IMR-90 (cell line): ENCODE measurements around the gene GJC2. TPM values are rescaled to one million over a fixed set of nuclear protein-coding genes. Genes with fewer than 3 reads are reported as not detected.

Experiments used
- ATAC-seq: fragments of 200-7000 bp; cut with Tn5 transposase; 2 replicates; pipeline ENCODE4 v1.9.1; 2020; ENCODE audit warnings: low read depth, mild to moderate bottlenecking, moderate library complexity
- BruUV-seq: library from RNA; stranded (reverse); fragments of 400-500 nt; replicated peaks from 2 replicates; lab custom pipeline; 2021; lab: Mats Ljungman, UMichigan
- CTCF ChIA-PET: fragments of 300-600 bp; formaldehyde crosslinking; extraction: SDS; loops from one replicate; lab custom pipeline; 2021; ENCODE audit warnings: antibody characterized with exemption; lab: Yijun Ruan, JAX
- POLR2A ChIA-PET: fragments of 300-600 bp; sonication (Branson Sonifier 250); formaldehyde crosslinking; loops from one replicate; lab custom pipeline; 2022; ENCODE audit warnings: antibody characterized with exemption; ENCODE audit not compliant: unreplicated experiment; lab: Charles Lee
- DNase-seq: peaks from one replicate; pipeline ENCODE4 v3.0.0; 2013
- H2AFZ ChIP-seq: replicated peaks from 2 replicates; pipeline ENCODE3; 2013; ENCODE audit warnings: low read length, mild to moderate bottlenecking; ENCODE audit not compliant: poor library complexity
- H2AK5ac ChIP-seq: 2 replicates; pipeline ENCODE4 v1.6.1; 2013; ENCODE audit warnings: low read depth, low read length, inconsistent platforms
- H2AK9ac ChIP-seq: replicated peaks from 2 replicates; pipeline ENCODE3; 2013; ENCODE audit warnings: mild to moderate bottlenecking, low read depth, low read length, moderate library complexity; ENCODE audit not compliant: poor library complexity
- H2BK120ac ChIP-seq: 2 replicates; pipeline ENCODE4 v1.6.1; 2013; ENCODE audit warnings: low read depth, low read length, inconsistent platforms
- H2BK15ac ChIP-seq: 3 replicates; pipeline ENCODE4 v1.6.1; 2013; ENCODE audit warnings: low read depth, low read length, inconsistent platforms
- H2BK20ac ChIP-seq: 2 replicates; pipeline ENCODE4 v1.6.1; 2013; ENCODE audit warnings: low read depth, mild to moderate bottlenecking, inconsistent platforms, low read length, moderate library complexity
- H2BK5ac ChIP-seq: 2 replicates; pipeline ENCODE4 v1.6.1; 2013; ENCODE audit warnings: mild to moderate bottlenecking, low read depth, low read length, inconsistent platforms; ENCODE audit not compliant: poor library complexity, severe bottlenecking
- H3K14ac ChIP-seq: replicated peaks from 2 replicates; pipeline ENCODE4 v1.6.1; 2013; ENCODE audit warnings: low read depth, low read length, inconsistent platforms
- H3K18ac ChIP-seq: 2 replicates; pipeline ENCODE4 v1.6.1; 2013; ENCODE audit warnings: low read depth, low read length, control low read depth
- H3K23ac ChIP-seq: 2 replicates; pipeline ENCODE4 v1.6.1; 2013; ENCODE audit warnings: low read depth, low read length, inconsistent platforms
- H3K27ac ChIP-seq: 2 replicates; pipeline ENCODE4 v1.5.1; 2013; ENCODE audit warnings: mild to moderate bottlenecking, control low read depth, low read length; ENCODE audit not compliant: insufficient read depth
- H3K27me3 ChIP-seq: 2 replicates; pipeline ENCODE4 v1.6.1; 2013; ENCODE audit warnings: low read length; ENCODE audit not compliant: control insufficient read depth, insufficient read depth
- H3K36me3 ChIP-seq: 2 replicates; pipeline ENCODE4 v1.6.1; 2013; ENCODE audit warnings: low read length, mixed read lengths; ENCODE audit not compliant: control insufficient read depth, insufficient read depth
- H3K4ac ChIP-seq: 2 replicates; pipeline ENCODE4 v1.6.1; 2013; ENCODE audit warnings: low read depth, low read length, inconsistent platforms
- H3K4me1 ChIP-seq: 2 replicates; pipeline ENCODE4 v1.6.1; 2013; ENCODE audit warnings: low read length, mixed read lengths; ENCODE audit not compliant: control insufficient read depth, insufficient read depth
- H3K4me2 ChIP-seq: 2 replicates; pipeline ENCODE4 v1.6.1; 2013; ENCODE audit warnings: low read depth, mild to moderate bottlenecking, control low read depth, low read length, moderate library complexity
- H3K4me3 ChIP-seq: 2 replicates; pipeline ENCODE4 v1.5.1; 2013; ENCODE audit warnings: low read depth, mild to moderate bottlenecking, control low read depth, low read length, moderate library complexity; ENCODE audit not compliant: insufficient read depth
- H3K56ac ChIP-seq: 2 replicates; pipeline ENCODE4 v1.6.1; 2013; ENCODE audit warnings: low read length, inconsistent platforms; ENCODE audit not compliant: insufficient read depth; ENCODE audit errors: extremely low read depth
- H3K79me1 ChIP-seq, 2 experiments: 2 replicates each; pipeline ENCODE4 v1.6.1; 2013; ENCODE audit warnings: low read length in 2 of 2, inconsistent platforms in 1 of 2, low read depth in 1 of 2
- H3K9ac ChIP-seq: 2 replicates; pipeline ENCODE4 v1.6.1; 2013; ENCODE audit warnings: low read depth, low read length, control low read depth
- H3K9me1 ChIP-seq: 2 replicates; pipeline ENCODE4 v1.6.1; 2013; ENCODE audit warnings: low read length, inconsistent platforms; ENCODE audit not compliant: insufficient read depth
- H3K9me3 ChIP-seq: 2 replicates; pipeline ENCODE4 v1.6.1; 2013; ENCODE audit warnings: low read length; ENCODE audit not compliant: control insufficient read depth, insufficient read depth
- H4K20me1 ChIP-seq: 2 replicates; pipeline ENCODE4 v1.6.1; 2013; ENCODE audit warnings: low read length, inconsistent platforms; ENCODE audit not compliant: insufficient read depth
- H4K5ac ChIP-seq: 2 replicates; pipeline ENCODE4 v1.6.1; 2013; ENCODE audit warnings: mild to moderate bottlenecking, low read depth, low read length, control low read depth
- H4K8ac ChIP-seq, 2 experiments: 2 replicates each; pipeline ENCODE4 v1.6.1; 2013; ENCODE audit warnings: low read depth in 2 of 2, low read length in 2 of 2, control low read depth in 1 of 2, inconsistent platforms in 1 of 2
- H4K91ac ChIP-seq: 2 replicates; pipeline ENCODE4 v1.6.1; 2013; ENCODE audit warnings: low read depth, low read length, inconsistent platforms; ENCODE audit not compliant: insufficient read depth
- CEBPB ChIP-seq: IDR thresholded peaks from 2 replicates; pipeline ENCODE4 v1.6.1; 2012; ENCODE audit warnings: low read depth, low read length, improper control_type of control experiment
- CHD1 ChIP-seq: IDR thresholded peaks from 2 replicates; pipeline ENCODE4 v1.6.1; 2012; ENCODE audit warnings: low read depth, low read length, improper control_type of control experiment
- CTCF ChIP-seq: conservative IDR thresholded peaks from 2 replicates; pipeline ENCODE4 v1.5.1; 2012; ENCODE audit warnings: mild to moderate bottlenecking, low read depth, low read length, improper control_type of control experiment
- MAZ ChIP-seq: IDR thresholded peaks from 2 replicates; pipeline ENCODE4 v1.6.1; 2012; ENCODE audit warnings: low read depth, mild to moderate bottlenecking, low read length, improper control_type of control experiment, moderate library complexity, borderline replicate concordance
- NFE2L2 ChIP-seq: fragments of 150-350 bp; IDR thresholded peaks from 2 replicates; pipeline ENCODE4 v1.6.1; 2016; ENCODE audit warnings: low read depth, mild to moderate bottlenecking, low read length
- POLR2A ChIP-seq: IDR thresholded peaks from 2 replicates; pipeline ENCODE4 v1.6.1; 2012; ENCODE audit warnings: mild to moderate bottlenecking, low read depth, low read length
- RAD21 ChIP-seq: IDR thresholded peaks from 2 replicates; pipeline ENCODE4 v1.6.1; 2012; ENCODE audit warnings: low read length, improper control_type of control experiment
- USF2 ChIP-seq: fragments of 150-350 bp; IDR thresholded peaks from 2 replicates; pipeline ENCODE4 v1.6.1; 2017; ENCODE audit warnings: mild to moderate bottlenecking, antibody characterized with exemption, low read length, low read depth
- WGBS, 2 experiments: methylation state at CpG; one replicate each; pipeline versions ENCODE4 v1.1.5 to v1.1.7; 2013; ENCODE audit warnings: missing lambda C conversion rate in 2 of 2; ENCODE audit not compliant: insufficient read length in 1 of 2; ENCODE audit errors: extremely low coverage in 2 of 2; 5-methylcytosine and 5-hydroxymethylcytosine counted together
- dilution Hi-C: fragments of 300-500 bp; cut with HindIII; formaldehyde crosslinking; loops from one replicate; pipeline ENCODE4 v1.14.3; 2018; ENCODE audit warnings: low sequenced_read_pairs; ENCODE audit not compliant: unreplicated experiment
- in situ Hi-C: fragments of 300-500 bp; cut with MboI; formaldehyde crosslinking; loops from 3 replicates; pipeline ENCODE4 v1.14.3; 2019; ENCODE audit warnings: low sequenced_read_pairs, inconsistent platforms, mixed read lengths
- intact Hi-C: fragments of 100-400 bp; cut with micrococcal nuclease; formaldehyde crosslinking; loops from 2 replicates; pipeline ENCODE4 v1.10.0; 2022
- polyA plus RNA-seq, 3 experiments: library from polyadenylated mRNA; depleted of rRNA; stranded (reverse); fragments of >200 nt; gene quantifications; 2 replicates each; pipeline ENCODE4 v1.2.3, GENCODE V29; 2012; ENCODE audit warnings: low replicate concordance in 1 of 3
- total RNA-seq: library from RNA; depleted of rRNA; stranded (reverse); fragments of >200 nt; gene quantifications from 2 replicates; pipeline ENCODE4 v1.2.3, GENCODE V29; 2012

Gene GJC2
- total and polyA plus RNA-seq, 2 of the 4 experiments (the other 2 are of a cell fraction) = 1.1 to 1.7 TPM

- Histone ChIP-seq H3K56ac (no peak overlapping the region), H4K91ac (no peak overlapping the region), H3K18ac (no peak overlapping the region), H3K4me3 (no peak overlapping the region), H3K4ac (no peak overlapping the region), H3K36me3 (peaks cover 13% of the 10 kb centered on the region), H2BK15ac (no peak overlapping the region), H3K9me3 (no peaks in the 10 kb centered on the region), H2BK20ac (no peak overlapping the region), H3K14ac (no peak overlapping the region), H4K5ac (no peak overlapping the region), H3K79me1 (peaks cover 14 to 47% of the 10 kb centered on the region in 2 experiments; a peak in 3 of 4 replicates), H2AK5ac (no peak overlapping the region), H3K9me1 (peaks cover 7% of the 10 kb centered on the region), H4K8ac (no peak overlapping the region), H3K4me1 (peaks cover 8% of the 10 kb centered on the region), H3K27me3 (no peaks in the 10 kb centered on the region), H3K4me2 (no peak overlapping the region), H2BK5ac (no peak overlapping the region), H3K9ac (no peak overlapping the region), H2AK9ac (no peak overlapping the region), H2AFZ (no peak overlapping the region), H4K20me1 (peaks cover 1% of the 10 kb centered on the region; the same call in 1 of the 2 replicates), H2BK120ac (no peak overlapping the region), H3K23ac (no peak overlapping the region), H3K27ac (no peak overlapping the region)
- in situ Hi-C loops (no loop called here), intact Hi-C loops (no loop called here), dilution Hi-C loops (no loop called here)
- no peak for DNase-seq
- no peak for ATAC-seq
- POLR2A ChIA-PET = no interaction called here
- 63% methylated on average over 2 of the region's 9 CpGs; no CpG with 5 or more reads in 1 of the 2 experiments for WGBS, 2 experiments
- CTCF ChIA-PET = no interaction called here
- TF ChIP-seq CHD1 = no peak
- no peak for TF ChIP-seq USF2
- TF ChIP-seq MAZ = no peak
- TF ChIP-seq POLR2A = no peak
- TF ChIP-seq RAD21 = no peak
- no peak for TF ChIP-seq CEBPB
- TF ChIP-seq CTCF = no peak
- no peak for TF ChIP-seq NFE2L2
- no TSS peak for BruUV-seq
Measured at GRCh38 chr1:228106800-228107054, 43.0 kb upstream of the GJC2 start.
